IPS-15b (cell line): ENCODE data around the gene NPC1L1.
"Not testable (repeated sequence)": the region's sequence is repeated elsewhere in the genome, so short reads cannot be mapped to it uniquely, and the experiment has no call there.

ENCODE experiments used
- H3K27me3 ChIP-seq: one replicate; pipeline ENCODE4 v1.6.1; 2013; ENCODE audit warnings: low read length; ENCODE audit not compliant: control insufficient read depth, insufficient read depth
- H3K36me3 ChIP-seq: one replicate; pipeline ENCODE4 v1.6.1; 2013; ENCODE audit warnings: low read length; ENCODE audit not compliant: control insufficient read depth, insufficient read depth
- H3K4me1 ChIP-seq: one replicate; pipeline ENCODE4 v1.6.1; 2013; ENCODE audit warnings: mild to moderate bottlenecking, low read length; ENCODE audit not compliant: control insufficient read depth, insufficient read depth
- H3K4me3 ChIP-seq: one replicate; pipeline ENCODE4 v1.5.1; 2013; ENCODE audit warnings: low read depth, low read length
- H3K9ac ChIP-seq: one replicate; pipeline ENCODE4 v1.6.1; 2013; ENCODE audit warnings: low read depth, mild to moderate bottlenecking, low read length
- H3K9me3 ChIP-seq: one replicate; pipeline ENCODE4 v1.6.1; 2013; ENCODE audit warnings: mild to moderate bottlenecking, low read length; ENCODE audit not compliant: control insufficient read depth, insufficient read depth

NPC1L1 gene

GRCh38 chr7:44573464-44574286 is 32.5 kb upstream of the NPC1L1 start, which contains the start of gene DDX56:
TSS of gene DDX56 (minus strand) at chr7:44573908. CDS start at chr7:44573895, 13 bp downstream.
- peaks cover 2% of the 10 kb centered on the region for H3K4me1 ChIP-seq
- H3K9ac ChIP-seq: peak within 1 kb of the TSS; percentile 95
- H3K4me3 ChIP-seq: peak within 1 kb of the TSS; percentile 94
- no peaks in the 10 kb centered on the region for H3K27me3 ChIP-seq
- no peaks in the 10 kb centered on the region for H3K9me3 ChIP-seq
- peaks cover 36% of the 10 kb centered on the region for H3K36me3 ChIP-seq

GRCh38 chr7:44572771-44573170 is 31.6 kb upstream of the NPC1L1 start:
- Histone ChIP-seq H3K9me3 (no peaks in the 10 kb centered on the region), H3K9ac (peak overlapping the region; percentile 95), H3K36me3 (peaks cover 45% of the 10 kb centered on the region), H3K27me3 (no peaks in the 10 kb centered on the region), H3K4me1 (peaks cover 2% of the 10 kb centered on the region), H3K4me3 (peak overlapping the region; percentile 94)

DNA sequence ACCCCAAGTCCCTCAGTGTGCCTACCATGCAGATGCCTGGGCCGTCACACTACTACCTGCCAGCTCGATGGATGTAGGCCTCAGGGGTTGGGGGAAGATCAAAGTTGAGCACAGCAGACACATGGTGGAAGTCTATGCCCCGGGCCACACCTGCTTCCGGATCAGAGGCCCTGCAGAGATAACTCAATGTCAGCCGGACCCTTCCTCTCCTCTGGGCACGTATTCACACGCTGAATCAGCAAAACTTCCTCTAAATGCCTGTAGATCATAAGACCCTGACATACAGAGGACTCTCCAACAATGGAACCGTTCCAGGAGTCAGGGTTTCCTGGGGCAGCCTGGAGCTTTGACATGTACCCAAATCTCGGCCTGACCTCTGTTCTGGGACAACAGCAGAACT is 28.8 kb upstream of the NPC1L1 start:
- no peaks in the 10 kb centered on the region for H3K9me3 ChIP-seq
- peaks cover 2% of the 10 kb centered on the region for H3K4me1 ChIP-seq
- H3K27me3 ChIP-seq: no peaks in the 10 kb centered on the region
- no peak overlapping the region for H3K9ac ChIP-seq
- peaks cover 64% of the 10 kb centered on the region for H3K36me3 ChIP-seq
- H3K4me3 ChIP-seq: no peak overlapping the region

DNA sequence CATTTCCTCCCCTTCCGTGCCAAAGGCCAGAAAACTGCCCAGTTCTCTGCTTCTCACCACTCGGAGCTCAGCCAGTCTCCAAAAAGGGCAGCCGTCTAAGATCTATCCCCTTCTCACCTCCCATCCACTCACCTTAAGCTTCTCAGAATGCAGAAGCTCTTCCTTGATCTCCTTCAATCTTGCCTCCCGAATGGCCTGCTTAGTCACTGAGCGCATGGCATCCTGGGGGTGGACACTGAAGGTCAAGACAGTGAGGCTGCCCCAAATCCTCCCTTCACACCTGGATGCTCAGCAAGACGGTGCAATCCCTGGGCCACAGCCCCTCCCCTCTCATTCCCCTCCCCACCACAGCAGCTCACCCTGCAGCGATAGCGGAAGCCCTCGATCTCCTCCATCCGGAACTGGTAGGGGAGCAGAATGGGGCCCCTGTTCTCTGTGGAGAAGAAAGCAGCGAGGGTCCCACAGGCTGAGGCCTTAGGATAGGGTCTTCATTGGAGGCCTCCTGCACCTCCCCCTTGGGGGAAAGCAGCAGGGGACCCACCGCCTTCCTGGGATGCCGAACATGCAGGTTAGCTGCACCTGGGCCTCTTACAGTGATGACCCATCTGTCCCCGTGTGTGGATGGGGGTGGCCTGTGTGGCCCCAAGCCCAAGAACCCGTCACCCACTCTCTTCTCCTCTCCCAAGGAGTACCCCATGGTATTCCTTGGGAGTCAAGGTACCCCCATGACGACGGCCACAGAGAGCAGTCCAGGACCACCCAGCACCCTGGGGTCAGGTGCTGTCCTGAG is 27.8 kb upstream of the NPC1L1 start:
- Histone ChIP-seq H3K4me3 (no peak overlapping the region), H3K9ac (no peak overlapping the region), H3K36me3 (peaks cover 74% of the 10 kb centered on the region), H3K4me1 (peaks cover 2% of the 10 kb centered on the region), H3K27me3 (no peaks in the 10 kb centered on the region), H3K9me3 (no peaks in the 10 kb centered on the region)

- H3K27me3 ChIP-seq: no peaks in the 10 kb centered on the region
- H3K9ac ChIP-seq: no peak overlapping the region
- peaks cover 74% of the 10 kb centered on the region for H3K36me3 ChIP-seq
- no peak overlapping the region for H3K4me3 ChIP-seq
- peaks cover 1% of the 10 kb centered on the region for H3K4me1 ChIP-seq
- H3K9me3 ChIP-seq: no peaks in the 10 kb centered on the region
Observed at GRCh38 chr7:44567884-44568283, 26.8 kb upstream of the NPC1L1 start.

DNA sequence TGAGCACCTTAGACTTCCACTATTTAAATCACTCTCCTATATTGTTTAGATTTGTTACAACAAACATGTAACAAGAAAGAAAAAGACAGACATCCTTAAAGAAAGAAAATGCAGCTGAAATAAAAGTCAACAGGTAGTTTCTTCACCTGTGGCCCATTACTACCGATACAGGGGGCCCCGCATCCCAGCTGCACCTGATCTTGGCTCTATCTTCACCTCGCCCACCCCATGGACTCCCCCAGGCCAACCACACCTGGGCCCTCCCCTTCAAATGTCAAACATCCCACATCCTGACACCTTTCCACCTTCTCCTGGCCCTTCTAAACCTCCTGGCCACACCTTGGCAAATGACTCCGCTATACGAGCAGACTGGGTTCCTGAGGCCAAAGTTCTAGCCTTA is 25.6 kb upstream of the NPC1L1 start:
- Histone ChIP-seq H3K9ac (no peak overlapping the region), H3K4me1 (no peaks in the 10 kb centered on the region), H3K4me3 (no peak overlapping the region), H3K36me3 (peaks cover 63% of the 10 kb centered on the region), H3K9me3 (no peaks in the 10 kb centered on the region), H3K27me3 (no peaks in the 10 kb centered on the region)

DNA sequence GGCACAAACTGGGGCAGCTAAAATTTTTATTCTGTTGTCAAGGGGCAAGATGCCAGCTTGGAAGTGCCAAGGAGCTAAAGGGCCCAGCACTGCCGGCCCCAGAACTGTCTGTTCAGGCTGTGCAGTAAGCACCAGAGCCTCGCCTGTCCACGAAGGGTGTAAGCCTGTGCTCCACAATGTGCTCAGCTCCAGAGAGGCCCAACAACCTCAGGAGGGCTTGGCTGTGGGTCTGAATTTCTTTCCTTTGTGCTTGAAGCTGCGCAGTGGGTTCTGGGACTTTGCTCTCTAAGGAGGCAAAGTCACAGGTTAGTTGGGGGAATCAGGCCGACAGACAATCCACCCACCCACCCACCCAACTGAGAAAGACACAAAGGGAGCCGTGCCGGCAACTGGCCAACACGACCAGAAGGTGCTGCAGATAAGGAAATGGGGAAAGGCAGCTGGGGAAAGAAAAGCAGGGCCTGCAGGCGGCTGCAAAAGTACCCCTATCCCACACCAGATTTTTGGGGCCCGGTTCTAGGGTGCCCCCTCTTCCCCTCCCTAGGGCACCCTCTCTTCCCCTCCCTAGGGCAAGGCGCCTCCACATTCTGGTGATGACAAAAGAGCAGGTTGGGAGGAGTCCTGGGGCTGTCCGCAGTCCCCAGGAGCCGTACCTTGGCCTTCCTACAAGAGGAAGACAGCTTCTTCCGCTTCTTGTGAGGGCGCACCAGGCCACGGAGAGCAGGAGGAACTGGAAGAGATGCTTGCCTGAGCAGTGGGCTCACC is 24.8 kb upstream of the NPC1L1 start:
- no peaks in the 10 kb centered on the region for H3K27me3 ChIP-seq
- H3K36me3 ChIP-seq: peaks cover 60% of the 10 kb centered on the region
- H3K4me3 ChIP-seq: no peak overlapping the region
- no peak overlapping the region for H3K9ac ChIP-seq
- H3K9me3 ChIP-seq: no peaks in the 10 kb centered on the region
- H3K4me1 ChIP-seq: no peaks in the 10 kb centered on the region

GRCh38 chr7:44565097-44565794 is 24.1 kb upstream of the NPC1L1 start:
- no peaks in the 10 kb centered on the region for H3K9me3 ChIP-seq
- no peaks in the 10 kb centered on the region for H3K4me1 ChIP-seq
- H3K4me3 ChIP-seq: no peak overlapping the region
- peaks cover 54% of the 10 kb centered on the region for H3K36me3 ChIP-seq
- no peaks in the 10 kb centered on the region for H3K27me3 ChIP-seq
- no peak overlapping the region for H3K9ac ChIP-seq

DNA sequence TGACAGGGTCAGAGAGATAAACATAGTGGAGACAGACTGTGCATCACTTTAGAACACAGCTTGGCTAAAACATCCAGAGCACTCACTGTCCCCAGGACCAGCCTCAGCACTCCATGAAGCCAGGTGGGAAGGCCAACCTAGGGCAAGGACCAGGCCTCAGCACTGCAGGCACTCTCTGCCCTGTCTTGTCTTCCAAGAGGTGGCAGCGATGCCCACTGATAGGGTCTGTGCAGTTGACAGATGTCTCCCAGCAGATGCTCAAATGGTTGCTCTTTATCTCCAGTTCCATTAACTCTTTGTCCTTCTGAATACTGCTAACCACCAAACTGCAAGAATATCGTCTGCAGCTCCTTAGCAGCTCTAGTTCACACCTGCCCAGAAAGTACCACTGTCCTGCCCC is 23.5 kb upstream of the NPC1L1 start:
- no peaks in the 10 kb centered on the region for H3K9me3 ChIP-seq
- no peak overlapping the region for H3K9ac ChIP-seq
- no peaks in the 10 kb centered on the region for H3K27me3 ChIP-seq
- H3K36me3 ChIP-seq: peaks cover 48% of the 10 kb centered on the region
- H3K4me3 ChIP-seq: no peak overlapping the region
- no peaks in the 10 kb centered on the region for H3K4me1 ChIP-seq

DNA sequence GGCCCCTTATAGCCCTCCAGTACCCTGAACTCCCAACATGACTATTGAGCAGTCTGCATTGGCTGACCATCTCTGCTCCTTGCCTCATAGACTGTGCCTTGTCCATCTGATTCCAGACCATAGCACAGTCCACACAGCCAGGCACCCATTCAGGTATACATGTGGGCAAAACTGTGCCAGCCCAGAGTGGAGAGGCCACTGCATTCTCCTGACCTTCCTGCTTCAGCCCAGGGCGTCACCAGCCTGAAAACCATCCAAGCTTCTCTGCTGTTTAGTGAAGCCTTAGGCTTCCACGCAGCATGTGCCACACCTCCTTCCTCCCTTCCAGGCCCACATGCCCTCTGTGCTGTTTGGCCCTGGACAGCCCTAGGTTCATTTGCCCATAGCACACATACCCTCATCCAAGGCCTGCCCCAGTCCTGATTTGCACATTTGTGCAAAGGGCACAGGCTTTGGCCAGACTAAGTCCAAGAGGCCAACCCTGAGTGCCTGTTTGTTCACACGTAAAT is 22.1 kb upstream of the NPC1L1 start:
- H3K4me3 ChIP-seq: no peak overlapping the region
- peaks cover 34% of the 10 kb centered on the region for H3K36me3 ChIP-seq
- no peak overlapping the region for H3K9ac ChIP-seq
- no peaks in the 10 kb centered on the region for H3K27me3 ChIP-seq
- no peaks in the 10 kb centered on the region for H3K4me1 ChIP-seq
- no peaks in the 10 kb centered on the region for H3K9me3 ChIP-seq

GRCh38 chr7:44562622-44562962 is 21.5 kb upstream of the NPC1L1 start:
- H3K4me1 ChIP-seq, H3K4me3 ChIP-seq, H3K27me3 ChIP-seq, H3K9ac ChIP-seq, H3K9me3 ChIP-seq: not testable (repeated sequence)
- peaks cover 28% of the 10 kb centered on the region for H3K36me3 ChIP-seq
